GM19455 (cell line): ENCODE data around the gene GAPT.

ENCODE experiments used
- ATAC-seq: cut with Tn5 transposase; IDR thresholded peaks from one replicate; pipeline ENCODE4 v1.9.1; 2021; ENCODE audit not compliant: unreplicated experiment

Gene GAPT

DNA sequence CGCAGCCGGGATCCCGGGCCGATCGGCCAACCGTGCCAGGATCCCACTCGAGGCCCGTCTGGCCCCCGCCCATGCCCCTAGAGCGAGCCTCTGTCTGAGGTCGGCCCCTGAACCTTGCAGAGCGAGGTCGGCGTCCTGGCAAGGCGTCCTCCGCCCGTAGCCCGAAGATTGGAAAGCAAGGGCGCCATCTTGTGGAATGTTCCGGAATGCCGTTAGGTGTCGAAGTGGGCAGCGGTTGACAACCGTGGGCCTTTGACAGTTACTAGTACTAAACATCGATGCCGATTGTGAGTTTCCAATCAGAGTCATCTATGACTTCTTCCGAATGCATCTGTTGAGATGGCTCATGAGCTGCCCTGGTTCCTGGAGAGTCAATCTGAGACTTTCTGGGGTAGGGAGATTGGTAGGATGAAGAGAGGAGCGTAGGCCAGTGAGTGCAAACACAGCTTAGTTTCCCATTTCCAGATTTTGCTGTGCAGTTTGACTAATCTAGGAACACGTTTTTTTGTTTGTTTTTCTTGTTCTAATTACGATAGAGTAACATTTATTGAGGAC, 30.4 kb upstream of the GAPT start:
- ATAC-seq, result peak; percentile 78

DNA sequence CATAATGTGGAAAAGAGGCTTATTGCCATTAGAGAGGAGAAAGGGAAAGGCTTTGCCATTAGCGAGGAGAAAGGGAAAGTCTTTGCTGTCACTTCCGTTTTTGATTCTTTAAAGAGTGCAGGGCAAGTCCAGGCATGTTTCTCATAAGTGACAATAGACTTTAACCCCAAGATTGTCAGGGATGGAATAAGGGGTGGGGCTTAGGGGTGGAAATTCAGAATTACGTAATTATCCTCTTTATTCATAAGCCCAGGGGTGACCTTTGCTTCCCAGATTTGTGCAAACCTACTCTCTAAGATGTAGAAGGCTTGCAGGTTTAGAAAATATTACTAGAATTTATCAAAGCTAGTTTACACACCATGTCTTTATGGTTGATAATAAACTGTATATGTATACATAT, 29.1 kb upstream of the GAPT start:
- no peak for ATAC-seq

DNA sequence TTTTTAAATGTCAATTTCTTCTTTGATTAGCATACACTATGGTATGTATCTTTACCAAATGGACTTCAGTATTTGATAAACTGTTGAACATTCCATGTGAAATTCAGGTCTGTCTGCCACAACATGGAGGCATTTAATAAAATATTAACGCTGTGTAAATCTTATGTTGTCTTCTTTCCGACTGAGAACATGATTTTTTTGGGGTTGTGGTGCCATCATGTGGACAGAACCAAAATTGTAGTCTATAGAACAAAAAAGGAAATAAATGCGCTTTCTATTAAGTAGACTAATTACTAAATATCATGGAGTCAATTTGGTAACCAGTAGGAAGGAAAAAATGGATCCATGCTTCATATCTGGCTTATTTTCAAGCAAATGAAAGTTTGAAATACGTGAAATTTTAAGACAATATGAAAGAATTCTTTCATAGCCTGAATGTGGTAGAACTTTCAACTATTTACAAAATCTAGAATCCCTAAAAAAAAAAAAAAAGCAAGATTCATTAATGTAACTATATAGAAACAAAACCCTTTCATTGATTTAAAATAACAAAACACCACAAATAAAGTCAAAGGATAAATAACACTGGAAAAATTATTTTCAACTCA, 28.5 kb upstream of the GAPT start:
- no peak for ATAC-seq

DNA sequence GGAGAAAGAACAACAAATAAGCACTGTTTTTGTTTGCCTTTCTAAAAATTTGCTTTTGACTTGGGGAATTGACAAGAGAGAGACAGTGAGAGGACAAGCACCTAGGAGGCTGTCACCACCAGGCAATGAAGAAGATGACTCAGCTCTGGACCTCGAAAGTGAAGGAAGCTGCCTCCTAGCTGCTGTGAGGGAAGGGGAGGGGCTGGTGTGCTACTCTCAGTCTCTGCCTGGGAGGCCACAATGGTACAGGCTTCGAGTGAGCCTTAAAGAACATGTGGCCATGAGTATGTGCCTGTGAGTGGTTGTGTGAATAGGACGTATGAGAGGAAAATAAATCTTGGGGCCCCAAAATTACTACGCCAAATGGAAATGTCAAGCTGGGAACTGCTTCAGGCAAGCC, 24.3 kb upstream of the GAPT start:
- peak; percentile 100 for ATAC-seq

DNA sequence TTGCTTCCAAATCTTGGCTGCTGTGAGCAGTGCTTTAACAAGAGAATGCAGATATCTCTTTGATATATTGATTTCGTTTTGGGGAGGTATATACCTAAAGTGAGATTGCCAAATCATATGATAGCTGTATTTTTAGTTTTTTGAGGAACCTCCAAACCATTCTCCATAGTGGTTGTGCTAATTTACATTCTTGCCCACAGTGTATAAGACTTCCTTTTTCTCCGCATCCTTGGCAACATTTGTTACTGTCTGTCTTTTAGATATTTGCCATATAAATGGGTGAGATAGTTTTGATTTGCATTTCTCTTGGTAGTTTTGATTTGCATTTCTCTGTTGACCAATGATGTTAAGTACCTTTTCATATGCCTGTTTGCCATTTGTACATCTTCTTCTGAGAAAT, 21.3 kb upstream of the GAPT start:
- no peak for ATAC-seq

DNA sequence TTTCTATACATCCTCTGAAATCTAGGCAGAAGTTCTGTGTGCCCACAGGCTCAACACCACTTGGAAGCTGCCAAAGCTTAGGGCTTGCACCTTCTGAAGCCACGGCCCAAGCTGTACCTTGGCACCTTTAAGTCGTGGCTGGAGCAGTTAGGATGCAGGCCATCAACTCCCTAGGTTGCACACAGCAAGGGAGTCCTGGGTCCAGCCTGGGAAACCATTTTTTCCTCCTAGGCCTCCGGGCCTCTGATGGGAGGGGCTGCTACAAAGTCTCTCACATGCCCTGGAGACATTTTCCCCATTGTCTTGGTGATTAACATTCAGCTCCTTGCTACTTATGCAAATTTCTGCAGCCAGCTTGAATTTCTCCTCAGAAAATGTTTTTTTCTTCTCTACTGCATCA, 15.8 kb upstream of the GAPT start:
- no peak for ATAC-seq

DNA sequence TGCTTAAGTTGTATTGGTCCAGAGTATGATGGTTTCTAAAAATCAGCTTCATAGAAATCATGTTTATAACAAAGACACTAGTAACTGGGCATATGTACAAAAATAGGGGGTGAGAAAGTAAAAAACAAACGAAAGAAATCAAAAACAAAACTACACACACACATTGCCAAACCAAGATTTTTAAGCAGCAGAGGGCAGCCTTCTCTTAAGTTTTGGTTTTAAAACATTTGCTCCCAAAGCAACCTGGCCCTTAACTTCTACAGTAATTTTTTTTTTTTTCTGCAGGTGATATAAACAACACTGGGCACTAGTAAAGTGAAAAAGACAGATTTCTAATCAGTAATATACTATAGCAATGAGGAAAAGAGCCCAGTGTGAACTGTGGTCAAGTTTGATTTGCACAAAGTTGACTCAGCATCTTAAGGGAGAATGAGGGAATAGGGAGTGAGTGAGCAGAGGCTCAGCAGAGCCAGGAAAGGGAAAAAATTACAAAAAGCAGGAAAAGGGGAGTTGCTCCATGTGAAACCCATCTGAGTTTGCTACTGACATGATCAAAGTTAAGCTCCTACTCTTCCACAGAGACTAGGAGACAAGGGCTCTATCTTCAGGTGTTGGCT, 13.4 kb upstream of the GAPT start:
- no peak for ATAC-seq

DNA sequence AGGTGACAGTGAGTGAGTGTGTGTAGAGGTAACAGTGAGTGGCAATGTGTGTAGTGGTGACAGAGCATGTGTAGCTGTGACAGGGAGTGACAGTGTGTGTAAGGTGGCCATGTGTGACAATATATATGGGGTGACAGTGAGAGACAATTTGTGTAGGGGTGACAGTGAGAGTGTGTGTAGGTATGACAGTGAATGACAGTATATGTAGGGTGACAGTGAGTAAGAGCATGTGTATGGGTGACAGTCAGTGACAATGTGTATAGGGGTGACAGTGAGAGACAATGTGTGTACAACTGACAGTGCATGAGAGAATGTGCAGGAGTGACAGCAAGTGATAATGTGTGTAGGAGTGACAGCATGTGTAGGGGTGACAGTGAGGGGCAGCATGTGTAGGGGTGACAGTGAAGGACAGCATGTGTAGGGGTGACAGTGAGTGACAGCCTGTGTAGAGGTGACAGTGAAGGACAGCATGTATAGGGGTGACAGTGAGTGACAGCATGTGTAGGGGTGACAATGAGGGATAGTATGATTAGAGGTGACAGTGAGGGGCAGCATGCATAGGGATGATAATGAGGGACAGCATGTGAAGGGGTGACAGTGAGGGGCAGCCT, 10.1 kb upstream of the GAPT start:
- ATAC-seq, result no peak

DNA sequence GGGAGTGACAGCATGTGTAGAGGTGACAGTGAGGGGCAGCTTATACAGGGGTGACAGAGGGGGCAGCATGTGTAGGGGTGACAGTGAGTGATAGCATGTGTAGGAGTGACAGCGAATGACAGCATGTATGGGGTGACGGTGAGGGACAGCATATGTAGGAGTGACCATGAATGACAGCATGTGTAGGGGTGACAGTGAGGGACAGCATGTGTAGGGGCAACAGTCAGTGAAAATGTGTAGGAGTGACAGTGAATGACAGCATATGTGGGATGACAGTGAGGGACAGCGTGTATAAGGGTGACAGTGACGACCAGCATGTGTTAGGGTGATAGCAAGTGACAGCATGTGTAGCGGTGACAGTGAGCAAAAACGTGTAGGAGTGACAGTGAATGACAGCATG, 9.4 kb upstream of the GAPT start:
- no peak for ATAC-seq

DNA sequence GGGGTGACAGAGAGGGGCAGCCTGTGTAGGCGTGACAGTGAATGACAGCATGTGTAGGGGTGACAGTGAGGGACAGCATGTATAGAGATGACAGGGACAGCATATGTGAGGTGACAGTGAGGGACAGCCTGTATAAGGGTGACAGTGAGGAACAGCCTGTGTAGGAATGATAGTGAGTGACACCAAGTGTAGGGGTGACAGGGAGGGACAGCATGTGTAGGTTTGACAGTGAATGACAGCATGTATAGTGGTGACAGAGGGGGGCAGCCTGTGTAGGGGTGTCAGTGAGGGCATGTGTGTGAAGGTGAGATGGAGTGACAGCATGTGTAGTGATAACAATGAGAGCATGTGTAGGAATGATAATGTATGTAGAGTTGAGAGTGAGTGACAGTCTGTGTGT, 8.7 kb upstream of the GAPT start:
- no peak for ATAC-seq

DNA sequence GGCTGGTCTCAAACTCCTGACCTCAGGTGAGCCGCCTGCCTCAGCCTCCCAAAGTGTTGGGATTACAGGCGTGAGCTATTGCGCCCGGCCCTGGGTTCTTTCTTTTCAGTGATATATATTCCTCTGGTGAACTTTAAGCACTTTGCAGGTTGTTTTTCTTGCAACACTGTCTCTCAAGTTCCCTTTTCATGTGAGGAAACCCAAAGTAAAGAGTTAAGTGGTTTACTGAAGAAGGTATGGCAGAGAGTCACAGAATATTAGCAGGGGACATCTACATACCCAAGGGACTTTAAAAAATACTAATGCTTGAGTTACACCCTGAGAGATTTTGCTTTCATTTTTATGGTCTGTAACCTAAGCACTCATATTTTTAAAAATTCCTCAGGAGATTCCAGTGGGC, 6.7 kb upstream of the GAPT start:
- ATAC-seq, result no peak

DNA sequence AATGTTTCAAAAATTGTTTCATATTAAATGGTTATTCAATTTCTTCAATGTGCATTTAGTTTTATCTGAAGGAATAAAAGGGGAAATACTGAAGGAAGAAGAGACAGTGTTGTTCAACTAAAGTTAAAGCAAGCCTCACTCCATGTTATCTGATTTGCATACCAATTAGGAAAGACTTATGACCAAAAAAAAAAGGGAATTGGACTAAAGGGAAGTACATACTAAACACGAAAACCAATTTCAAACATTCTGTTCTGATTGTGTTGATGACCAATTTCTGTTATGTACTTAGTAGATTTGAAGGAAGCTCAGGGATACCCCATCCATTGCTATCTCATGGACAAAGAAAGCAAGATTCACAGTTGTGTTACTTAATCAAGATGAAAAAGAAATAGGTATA, 4.9 kb upstream of the GAPT start:
- ATAC-seq, result no peak

DNA sequence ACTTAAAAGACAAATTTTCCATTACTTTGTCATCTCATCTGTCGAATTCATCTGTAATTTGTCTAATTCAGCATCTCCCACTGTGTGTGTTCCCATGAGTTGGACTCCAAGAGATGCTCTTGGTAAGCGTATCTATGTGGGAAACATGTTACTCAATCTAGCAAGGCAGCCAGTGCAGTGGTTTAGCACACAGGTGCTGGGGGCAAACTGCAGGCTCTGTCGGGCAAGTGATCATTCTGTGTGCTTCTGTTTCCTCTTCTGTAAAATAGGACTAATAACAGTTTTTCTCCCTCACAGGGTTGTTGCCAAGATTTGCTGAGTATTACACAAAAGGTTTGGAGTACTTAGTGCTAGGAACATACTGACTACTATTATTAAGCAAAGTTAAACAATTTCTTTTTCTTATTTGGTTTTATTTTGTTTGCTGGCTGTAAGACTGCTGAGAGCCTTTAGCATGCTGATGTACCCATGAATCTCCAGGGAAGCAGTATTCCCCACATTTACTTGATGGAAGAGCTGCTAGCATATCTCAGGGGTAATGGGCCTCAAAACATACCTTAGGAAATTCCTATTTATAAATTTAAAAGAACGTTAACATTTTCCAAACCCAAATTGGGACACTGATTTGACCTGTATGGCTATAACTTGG, 709 bp upstream of the GAPT start:
- no peak for ATAC-seq

DNA sequence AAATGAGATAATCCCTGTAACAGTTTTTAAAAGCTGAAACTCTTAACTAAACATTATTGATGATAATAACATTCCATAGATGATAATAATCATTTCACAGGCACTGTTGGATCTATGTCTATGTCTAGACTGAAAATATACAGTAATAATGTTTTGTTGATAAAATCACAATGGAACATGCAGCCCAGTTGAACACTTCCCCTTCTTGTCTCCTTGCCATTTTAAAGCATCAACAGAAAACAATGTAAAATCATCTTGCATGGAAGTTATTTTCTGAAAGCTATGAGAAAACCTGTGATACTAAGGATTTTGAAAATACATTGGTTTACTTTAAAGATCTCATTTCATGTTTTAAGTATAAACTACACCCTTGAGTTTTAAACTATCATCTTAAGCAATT, 1.9 kb downstream of the GAPT start:
- no peak for ATAC-seq

DNA sequence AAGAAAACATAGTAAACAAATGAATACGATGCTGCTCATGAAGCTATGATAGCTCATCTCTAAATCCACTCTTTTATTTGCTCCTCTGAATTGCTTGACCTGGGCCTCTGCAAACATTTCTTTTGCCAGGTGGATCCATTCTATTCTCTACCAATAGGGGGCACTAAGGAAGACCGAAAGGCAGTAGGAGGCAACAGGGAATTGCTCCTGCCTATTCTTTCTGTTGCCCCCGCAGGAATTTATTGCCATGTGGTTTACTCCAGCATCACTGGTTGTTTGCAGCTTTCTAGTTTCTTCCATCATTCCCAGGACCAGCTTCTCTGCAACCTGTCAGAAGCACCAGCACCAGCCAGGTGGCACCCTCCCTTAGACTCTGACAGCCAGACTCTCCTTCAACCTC, 5.3 kb downstream of the GAPT start:
- ATAC-seq, result no peak

DNA sequence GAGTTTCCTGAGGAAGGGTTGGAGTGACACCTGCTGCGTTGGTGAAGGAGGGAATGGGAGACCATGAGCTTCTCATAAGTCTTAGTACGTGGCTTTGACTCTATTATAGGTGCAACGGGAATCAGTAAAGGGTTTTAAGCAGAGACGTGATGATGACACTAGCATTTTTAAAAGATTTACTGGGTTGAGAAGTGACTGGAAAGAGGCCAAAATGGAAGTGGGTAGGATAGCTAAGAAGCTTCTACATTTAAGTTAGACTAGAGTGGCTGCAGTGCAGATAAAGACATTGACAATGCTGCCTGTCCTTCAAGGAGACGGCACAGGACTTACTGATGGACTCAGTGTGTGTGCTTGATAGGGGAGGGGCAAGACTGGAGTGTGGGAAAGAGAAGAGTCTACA, 6.2 kb downstream of the GAPT start:
- no peak for ATAC-seq

DNA sequence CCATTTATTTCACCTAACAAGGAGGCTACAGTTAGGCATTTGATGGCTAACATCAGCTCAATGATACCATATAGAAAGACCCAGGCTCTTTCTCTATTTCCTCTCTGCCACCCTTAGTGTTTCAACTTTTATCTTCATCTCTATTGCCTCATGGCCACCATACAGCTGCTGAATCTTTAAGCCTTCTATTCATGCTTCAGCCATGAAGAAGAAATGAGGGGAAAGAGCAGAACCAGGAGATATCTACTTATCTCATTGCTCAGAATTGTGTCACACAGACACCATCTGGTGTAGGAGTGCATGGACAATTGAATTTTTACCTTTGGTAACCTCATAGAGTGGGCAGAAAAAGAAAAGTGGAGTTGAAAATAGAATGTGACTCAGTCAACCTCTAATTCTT, 6.7 kb downstream of the GAPT start:
- no peak for ATAC-seq

DNA sequence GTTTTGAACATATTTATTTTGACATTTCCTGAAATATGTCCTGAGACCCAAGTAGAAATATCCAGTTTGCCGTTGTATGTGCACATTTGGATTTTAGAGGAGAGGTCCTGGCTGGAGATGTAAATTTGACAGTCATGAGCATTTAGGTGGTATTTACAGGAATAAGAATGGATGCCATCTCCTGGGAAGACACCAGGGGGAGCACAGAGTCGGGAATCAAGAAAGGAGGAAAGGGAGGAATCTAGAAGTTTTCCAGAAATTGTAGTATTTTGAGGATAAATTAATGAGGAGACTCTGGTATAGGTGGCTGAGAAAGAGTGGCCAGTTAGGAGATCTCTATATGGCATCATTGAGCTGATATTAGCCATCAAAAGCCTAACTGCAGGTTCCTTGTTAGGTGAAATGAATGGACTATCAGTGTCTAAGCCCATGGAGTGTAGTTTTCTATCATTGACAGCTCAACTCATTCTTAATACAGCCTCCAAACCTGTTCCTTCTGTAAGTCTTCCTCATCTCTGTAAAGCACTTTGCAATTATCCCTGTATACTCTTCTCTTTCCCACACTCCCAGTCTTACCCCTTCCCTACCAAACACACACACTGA, 7.2 kb downstream of the GAPT start:
- no peak for ATAC-seq

DNA sequence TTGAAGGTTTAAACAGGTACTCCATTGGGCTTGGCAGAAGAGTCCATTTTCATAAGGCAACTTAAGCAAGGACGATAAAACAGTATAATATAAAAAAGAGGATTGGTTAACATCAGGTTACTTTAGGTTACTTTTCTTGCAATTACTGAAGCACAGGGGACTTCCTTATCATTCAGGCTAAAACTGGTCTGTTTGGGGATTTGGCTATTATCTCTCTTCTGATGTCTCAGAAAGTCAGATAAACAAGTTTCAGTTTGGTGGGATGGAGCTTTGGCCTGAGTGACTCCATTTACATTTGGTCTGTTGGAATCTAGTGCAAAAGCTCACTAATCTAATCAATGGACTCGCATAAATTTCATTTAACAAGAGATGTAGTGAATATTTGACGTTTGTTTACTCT, 8.0 kb downstream of the GAPT start:
- ATAC-seq, result no peak

DNA sequence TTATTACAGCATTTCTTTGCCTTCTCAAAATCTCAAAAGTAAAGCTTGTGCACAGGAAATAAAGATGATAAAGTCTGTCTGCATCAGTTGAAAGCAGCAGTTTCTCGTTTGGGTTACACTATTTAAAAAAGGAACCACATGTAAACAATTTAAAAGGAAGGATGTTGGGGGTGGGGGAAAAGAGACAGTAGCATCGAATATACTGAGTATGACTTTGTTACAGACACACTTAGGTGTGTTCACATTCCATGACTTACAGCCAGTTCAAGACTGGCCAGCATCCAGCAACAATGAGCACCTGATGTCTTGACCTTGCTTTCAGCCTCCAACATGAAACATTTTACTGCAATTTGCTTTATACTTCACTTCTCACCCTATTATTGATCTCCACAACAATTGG, 8.7 kb downstream of the GAPT start:
- ATAC-seq, result no peak

DNA sequence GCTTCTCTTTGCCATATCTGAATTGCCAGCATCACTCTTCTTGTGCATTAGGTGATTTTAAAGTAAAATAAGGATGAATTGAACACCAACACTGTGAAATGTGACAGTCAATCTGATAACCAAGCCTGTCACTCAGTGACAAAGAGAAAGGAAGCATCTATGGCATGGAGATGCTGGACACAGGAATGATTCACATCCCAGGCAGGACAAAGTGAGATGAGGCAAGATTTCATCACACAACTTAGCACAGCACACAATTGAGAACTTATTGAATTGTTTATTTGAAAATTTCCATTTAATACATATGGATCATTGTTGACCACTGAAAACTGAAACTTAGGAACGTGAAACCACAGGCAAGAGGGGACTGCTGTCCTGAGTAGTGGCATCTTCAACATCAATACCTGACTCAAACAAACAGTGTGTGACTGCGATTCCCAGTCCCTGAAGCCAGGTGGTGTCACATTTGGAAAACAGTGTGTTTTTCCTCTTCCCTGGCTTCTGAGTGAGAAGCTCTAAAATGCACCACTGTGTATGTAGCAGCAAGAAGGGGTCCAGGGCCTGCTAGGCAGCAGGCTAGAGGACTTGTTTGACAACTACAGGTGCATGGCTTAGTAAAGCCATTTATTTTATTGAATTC, 10.7 kb downstream of the GAPT start:
- ATAC-seq, result no peak
